ENCODE measurements around the gene IMPACT. TPM values are rescaled to one million over a fixed set of nuclear protein-coding genes. Genes with fewer than 3 reads are reported as not detected.

IMPACT gene
- total RNA-seq, 2 donors from 2014 or later = 9.6 to 20.1 TPM

DNA sequence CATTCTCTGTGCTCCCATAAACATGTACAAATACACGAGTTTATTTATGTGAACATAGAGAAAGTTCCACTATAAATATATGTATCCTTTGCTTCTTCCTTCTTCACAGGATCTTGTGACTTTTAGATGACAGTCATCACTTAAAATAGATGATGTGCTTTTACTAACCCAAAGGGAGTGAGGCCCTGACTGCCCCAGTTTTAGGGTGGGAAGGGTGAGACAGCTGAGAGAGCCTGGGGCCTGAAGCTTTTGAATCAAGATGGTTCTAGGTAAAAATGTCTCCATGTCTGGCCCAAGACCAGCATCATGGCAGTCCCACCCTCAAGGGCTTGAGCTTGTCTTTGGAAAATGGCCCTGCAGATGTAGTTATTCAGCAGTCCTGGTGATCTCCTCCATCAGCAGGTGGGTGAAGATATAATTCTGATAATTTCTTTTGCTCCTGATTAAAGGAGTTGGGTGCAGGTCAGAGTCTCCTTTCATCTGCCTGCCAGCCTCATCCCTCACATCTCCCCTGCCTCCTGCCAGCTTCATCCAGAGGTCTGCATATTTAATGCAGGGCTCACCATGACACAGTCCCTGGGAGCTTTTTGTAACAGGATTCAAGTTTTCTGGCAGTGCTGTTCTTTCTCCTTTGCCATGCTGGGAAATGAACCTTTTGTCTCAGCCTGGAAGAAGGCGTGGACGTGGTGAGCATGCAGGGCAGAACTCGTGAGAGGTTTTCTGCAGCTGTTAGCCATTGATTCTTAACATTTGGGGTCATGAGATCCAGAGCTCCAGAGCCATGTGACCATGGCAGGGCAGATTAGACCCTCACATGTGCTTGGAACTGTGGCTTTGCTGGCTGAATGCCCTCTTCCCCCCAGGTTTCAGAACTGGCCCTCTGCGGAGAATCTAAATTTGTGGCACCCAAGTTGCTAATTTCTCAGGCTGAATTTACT, 36.6 kb downstream of the IMPACT start:
- H3K27ac ChIP-seq = no peak overlapping the region
- WGBS, 2 donors = 72 to 74% methylated on average over 5 of the region's 5 CpGs
- ATAC-seq = no peak

DNA sequence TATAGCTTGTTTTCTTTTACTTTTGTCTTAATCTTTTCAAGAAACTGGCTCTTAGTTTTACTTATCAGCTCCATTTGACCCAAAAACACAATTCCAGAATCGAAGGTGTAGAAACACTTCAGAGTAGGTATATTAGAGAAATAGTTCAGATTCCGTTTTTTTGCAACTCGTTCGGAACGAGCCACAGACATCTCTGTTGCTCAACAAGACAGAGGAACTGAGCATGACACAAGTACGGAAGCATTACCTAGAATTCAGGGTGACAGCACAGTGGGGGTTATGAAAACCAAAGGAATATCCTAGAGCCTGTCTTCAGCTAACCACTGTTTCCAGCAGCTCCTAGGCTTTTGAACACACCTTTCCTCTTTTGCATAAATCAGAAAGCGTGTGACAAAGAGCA, 39.0 kb downstream of the IMPACT start:
- intact Hi-C loops (cut with DNase I) = no loop called here
- H3K4me1 ChIP-seq = no peaks in the 10 kb centered on the region
- DNase-seq (no peak), ATAC-seq (no peak)
- no peaks in the 10 kb centered on the region for H3K36me3 ChIP-seq (replicated peaks in 1 of 2; ENCODE audit: insufficient read depth in 1 of 2, low read depth in 2 of 2)
- H3K9me3 ChIP-seq = no peaks in the 10 kb centered on the region
- no peak overlapping the region for H3K4me3 ChIP-seq
- TF ChIP-seq, protein P1, sequence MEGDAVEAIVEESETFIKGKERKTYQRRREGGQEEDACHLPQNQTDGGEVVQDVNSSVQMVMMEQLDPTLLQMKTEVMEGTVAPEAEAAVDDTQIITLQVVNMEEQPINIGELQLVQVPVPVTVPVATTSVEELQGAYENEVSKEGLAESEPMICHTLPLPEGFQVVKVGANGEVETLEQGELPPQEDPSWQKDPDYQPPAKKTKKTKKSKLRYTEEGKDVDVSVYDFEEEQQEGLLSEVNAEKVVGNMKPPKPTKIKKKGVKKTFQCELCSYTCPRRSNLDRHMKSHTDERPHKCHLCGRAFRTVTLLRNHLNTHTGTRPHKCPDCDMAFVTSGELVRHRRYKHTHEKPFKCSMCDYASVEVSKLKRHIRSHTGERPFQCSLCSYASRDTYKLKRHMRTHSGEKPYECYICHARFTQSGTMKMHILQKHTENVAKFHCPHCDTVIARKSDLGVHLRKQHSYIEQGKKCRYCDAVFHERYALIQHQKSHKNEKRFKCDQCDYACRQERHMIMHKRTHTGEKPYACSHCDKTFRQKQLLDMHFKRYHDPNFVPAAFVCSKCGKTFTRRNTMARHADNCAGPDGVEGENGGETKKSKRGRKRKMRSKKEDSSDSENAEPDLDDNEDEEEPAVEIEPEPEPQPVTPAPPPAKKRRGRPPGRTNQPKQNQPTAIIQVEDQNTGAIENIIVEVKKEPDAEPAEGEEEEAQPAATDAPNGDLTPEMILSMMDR (IDR thresholded peaks at IDR 0.05) = no peak
- TF ChIP-seq POLR2A (IDR thresholded peaks at IDR 0.05) = no peak
- WGBS, 2 donors = 63 to 75% methylated on average over 7 of the region's 7 CpGs
- no peaks in the 10 kb centered on the region for H3K27me3 ChIP-seq
- no peak overlapping the region for H3K27ac ChIP-seq

More for the DNA sequence above, 36.6 kb downstream of the IMPACT start:
- Histone ChIP-seq H3K36me3 (replicated peaks in 1 of 2; ENCODE audit: insufficient read depth in 1 of 2, low read depth in 2 of 2) (no peaks in the 10 kb centered on the region), H3K27me3 (no peaks in the 10 kb centered on the region), H3K4me1 (no peaks in the 10 kb centered on the region), H3K9me3 (no peaks in the 10 kb centered on the region), H3K4me3 (no peak overlapping the region)
- DNase-seq = no peak
- TF ChIP-seq, protein P1 (IDR thresholded peaks at IDR 0.05) = no peak
- TF ChIP-seq POLR2A (IDR thresholded peaks at IDR 0.05) = no peak
- intact Hi-C loops (cut with DNase I) = no loop called here

DNA sequence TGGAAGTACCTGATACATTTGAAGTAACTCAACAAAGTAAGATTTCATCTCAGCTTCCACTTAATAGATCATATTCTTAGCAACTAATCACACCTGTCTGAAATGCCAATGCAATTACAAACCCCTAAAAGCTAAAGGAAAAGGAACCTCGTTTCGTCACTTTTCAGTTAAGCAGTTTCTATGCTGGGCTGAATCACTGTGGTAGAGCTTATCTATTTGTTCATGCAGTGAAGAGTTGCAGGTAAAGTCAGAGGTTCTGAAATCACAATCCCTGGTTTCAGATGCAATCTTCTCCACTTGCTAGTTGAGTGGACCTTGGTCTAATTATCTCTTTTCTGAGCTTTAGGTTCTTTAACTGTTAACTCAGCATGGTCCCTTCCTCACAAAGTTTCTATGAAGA, 40.3 kb downstream of the IMPACT start:
- H3K27me3 ChIP-seq = no peaks in the 10 kb centered on the region
- WGBS, 2 donors = 50 to 66% methylated on average over 2 of the region's 2 CpGs
- H3K4me1 ChIP-seq = no peaks in the 10 kb centered on the region
- intact Hi-C loops (cut with DNase I) = no loop called here
- DNase-seq (no peak), ATAC-seq (no peak)
- H3K9me3 ChIP-seq = no peaks in the 10 kb centered on the region
- TF ChIP-seq, protein P1 (IDR thresholded peaks at IDR 0.05) = no peak
- TF ChIP-seq POLR2A (IDR thresholded peaks at IDR 0.05) = no peak
- no peak overlapping the region for H3K4me3 ChIP-seq
- no peaks in the 10 kb centered on the region for H3K36me3 ChIP-seq (replicated peaks in 1 of 2; ENCODE audit: insufficient read depth in 1 of 2, low read depth in 2 of 2)
- H3K27ac ChIP-seq = no peak overlapping the region

DNA sequence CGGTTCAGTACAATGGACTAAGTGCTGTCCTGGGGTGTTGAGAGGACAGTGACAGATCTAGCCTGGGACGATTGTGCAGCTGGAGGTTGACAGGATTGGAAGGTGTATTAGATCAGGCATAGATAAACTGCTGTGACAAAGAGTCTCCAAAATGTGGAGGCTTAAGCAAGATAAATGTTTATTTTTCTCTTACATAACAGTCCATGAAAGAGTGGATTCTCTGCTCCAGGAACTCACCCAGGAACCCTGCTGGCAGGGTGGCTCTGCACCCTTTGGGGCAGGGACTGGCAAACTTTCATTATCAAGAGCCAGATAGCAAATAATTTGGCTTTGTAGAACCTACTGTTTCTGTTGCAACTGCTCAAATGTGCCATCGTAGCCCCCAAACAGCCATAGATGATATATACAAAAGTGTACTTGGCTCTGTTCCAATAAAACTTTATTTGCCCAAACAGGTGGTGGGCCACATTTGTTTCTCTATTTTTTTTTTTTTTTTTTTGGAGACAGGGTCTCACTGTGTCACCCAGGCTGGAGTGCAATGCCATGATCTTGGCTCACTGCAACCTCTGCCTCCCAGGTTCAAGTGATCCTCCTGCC, 43.6 kb downstream of the IMPACT start:
- ATAC-seq (no peak), DNase-seq (no peak)
- H3K27ac ChIP-seq = no peak overlapping the region
- WGBS, 2 donors = 70 to 71% methylated on average over 3 of the region's 3 CpGs
- no peaks in the 10 kb centered on the region for H3K27me3 ChIP-seq
- TF ChIP-seq, protein P1 (IDR thresholded peaks at IDR 0.05) = no peak
- no peak for TF ChIP-seq POLR2A (IDR thresholded peaks at IDR 0.05)
- no peaks in the 10 kb centered on the region for H3K4me1 ChIP-seq
- H3K36me3 ChIP-seq (replicated peaks in 1 of 2; ENCODE audit: insufficient read depth in 1 of 2, low read depth in 2 of 2) = no peaks in the 10 kb centered on the region
- intact Hi-C loops (cut with DNase I) = no loop called here
- H3K4me3 ChIP-seq = no peak overlapping the region
- H3K9me3 ChIP-seq = no peaks in the 10 kb centered on the region

Measured in body of pancreas (tissue), 4 donors.